SK-MEL-5 (cell line): ENCODE measurements around the gene ITGA11. TPM values are rescaled to one million over a fixed set of nuclear protein-coding genes. Genes with fewer than 3 reads are reported as not detected.

Experiments used
- DNase-seq: peaks from one replicate; pipeline ENCODE4 v3.0.0-alpha.2; 2016; ENCODE audit warnings: low read depth, low spot score
- in situ Hi-C: cut with HindIII; loops from 2 replicates; pipeline ENCODE4 v1.10.0; 2016; ENCODE audit warnings: low sequenced_read_pairs, high pct_unique_total_duplicates, low pct_unique_long_range_greater_than_20kb
- total RNA-seq: library from RNA; depleted of rRNA; stranded (reverse); fragments of >200 nt; shearing (Covaris generic); gene quantifications from 2 replicates; pipeline ENCODE4 v1.2.3, GENCODE V29; 2014

The ITGA11 gene
- total RNA-seq, 1 experiment from 2014 or later, result not detected

DNA sequence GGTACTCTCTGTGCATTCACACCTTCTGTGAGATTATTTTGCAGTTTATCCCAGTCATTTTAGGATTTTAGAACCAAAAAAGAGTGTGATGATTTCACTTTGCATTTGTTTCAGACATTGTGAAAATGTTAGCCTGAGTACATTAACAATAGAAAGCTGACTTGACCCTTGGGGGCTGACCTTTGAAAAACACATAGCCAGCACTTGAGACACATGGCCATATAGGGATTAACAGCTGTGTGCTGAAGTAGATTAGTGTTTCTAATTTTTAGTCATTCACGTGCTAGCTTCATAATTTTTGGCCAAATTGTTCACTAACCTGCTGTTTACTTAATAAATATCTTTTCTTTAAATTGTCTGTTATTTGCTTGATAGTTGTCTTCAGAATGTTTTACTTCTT is 151.0 kb downstream of the ITGA11 start:
- in situ Hi-C loops, result no loop called here
- DNase-seq, result peak; percentile 42

DNA sequence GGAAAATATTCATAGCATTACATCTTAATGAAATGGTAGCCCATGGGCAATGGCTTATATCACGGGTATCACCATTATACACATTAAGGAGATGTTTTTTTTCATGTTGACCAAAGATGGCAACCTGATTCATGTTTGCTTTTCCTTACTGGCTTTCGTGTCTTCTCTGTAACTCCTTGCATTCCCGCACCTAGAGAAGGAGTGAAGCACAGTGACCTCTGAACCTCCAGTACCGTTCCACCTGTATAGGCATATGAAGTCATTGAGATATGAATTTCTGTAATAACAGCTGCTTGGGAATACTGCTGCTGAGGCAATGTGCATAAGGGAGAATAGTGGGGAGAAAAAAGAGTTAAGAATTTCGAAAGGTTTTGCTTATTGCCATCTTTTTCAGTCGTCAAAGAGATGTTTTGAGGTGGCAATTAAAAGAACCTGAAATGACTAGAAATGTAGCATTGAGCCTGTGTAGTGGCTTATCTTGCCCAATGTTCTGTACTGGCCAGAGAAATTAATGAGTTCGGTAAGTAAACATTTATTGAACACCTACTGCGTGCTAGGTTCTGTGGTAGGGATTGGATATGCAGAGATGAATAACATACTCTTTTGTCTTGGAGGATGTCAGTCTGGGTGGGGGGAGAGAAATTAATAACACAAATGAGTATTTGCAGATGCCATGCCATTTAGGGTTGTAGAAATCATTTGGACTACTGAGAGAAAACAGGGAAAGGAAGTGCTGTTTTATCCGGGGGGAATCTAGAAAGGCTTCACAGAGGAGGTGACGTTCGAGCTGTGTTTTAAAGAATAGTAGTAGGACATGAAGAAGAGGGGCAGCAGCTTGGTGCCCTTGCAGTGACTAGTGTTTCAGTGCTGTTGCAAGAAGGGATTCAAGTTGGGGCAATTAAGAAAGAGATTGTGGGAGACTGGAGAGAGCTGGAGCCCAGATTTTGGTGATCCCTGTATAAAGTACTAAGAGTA is 151.9 kb downstream of the ITGA11 start:
- in situ Hi-C loops, result no loop called here
- no peak for DNase-seq

DNA sequence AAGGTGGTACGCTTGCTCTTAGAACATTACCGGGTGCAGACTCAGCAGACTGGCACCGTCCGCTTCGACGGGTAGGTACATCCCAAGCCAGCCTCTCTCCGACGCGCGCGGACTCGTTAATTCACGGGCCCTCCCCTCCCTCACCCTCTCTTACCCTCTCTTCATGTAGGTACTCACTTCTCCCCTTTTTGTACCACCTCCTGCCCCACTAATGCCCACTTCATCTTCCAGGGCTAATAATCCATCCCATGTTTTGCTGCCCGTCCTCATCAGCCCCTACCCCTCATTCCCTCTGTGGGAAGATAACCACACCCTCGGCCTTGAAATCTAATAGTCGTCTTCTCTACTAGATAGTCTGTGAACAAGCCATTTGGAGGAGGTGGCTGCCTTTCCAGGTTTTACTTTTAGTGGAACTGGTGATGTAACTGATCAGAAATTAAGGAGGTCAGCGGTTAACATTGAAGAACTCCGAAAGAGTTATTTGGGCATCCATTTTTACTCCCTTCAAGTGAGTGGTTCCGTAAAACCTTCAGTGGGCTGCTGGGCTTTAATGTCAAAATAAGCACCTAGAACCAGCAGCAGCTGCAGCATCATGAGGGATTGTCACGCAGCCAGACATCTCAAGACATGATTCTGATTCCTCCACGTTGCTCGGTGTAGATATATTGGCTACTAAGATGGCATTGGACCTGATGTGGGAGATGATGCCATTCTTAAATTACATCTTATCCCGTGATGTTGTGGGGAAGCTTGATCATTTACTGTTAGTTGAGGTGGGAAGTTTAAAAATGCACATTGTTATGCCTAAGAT is 153.2 kb downstream of the ITGA11 start:
- in situ Hi-C loops, result no loop called here
- peak; percentile 47 for DNase-seq

DNA sequence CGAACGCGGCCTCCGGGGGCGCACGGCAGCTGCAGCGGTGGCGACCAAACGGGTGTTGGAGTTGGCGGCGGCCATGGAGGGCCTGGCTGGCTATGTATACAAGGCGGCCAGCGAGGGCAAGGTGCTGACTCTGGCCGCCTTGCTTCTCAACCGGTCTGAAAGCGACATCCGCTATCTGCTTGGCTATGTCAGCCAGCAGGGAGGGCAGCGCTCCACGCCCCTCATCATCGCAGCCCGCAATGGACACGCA is 153.7 kb downstream of the ITGA11 start:
- in situ Hi-C loops, result no loop called here
- DNase-seq, result no peak

DNA sequence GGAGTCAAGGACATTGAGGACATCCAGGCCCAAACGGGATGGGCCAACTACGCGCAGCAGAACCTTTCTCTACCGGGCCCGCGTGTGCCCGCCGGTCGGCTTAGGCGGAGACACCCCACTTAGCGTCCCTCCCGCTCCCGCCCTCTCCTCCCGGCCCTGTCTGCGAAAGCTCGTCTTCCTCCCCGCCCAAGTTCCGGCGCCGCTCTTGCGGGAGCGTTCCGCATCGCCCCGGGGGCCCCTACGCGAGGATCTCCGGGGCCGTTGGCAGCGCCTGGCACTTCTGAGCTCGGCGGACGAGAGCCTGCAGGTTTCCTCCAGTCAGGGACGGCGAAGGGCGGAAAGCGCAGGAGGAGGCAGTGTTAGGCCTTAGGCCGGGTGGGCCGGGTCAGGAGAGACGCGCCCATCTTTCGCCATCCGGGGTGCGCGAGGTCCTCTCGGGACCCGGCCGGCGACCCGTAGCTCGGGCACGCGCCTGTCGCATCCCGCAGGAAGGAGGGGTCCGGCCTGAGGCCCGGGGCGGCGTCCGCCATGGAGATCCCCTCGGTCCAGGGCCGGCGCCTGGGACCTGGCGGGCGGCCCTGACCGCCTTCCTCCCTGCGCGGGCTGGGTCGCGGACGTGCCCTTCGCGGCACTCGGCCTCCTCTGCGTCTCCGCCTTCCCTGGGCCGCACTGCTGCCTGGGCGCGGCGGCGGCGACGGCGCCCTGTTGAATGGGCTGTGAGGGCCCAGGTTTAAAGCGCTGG is 154.2 kb downstream of the ITGA11 start, which contains the start of gene FEM1B:
TSS of gene FEM1B (plus strand) at position 143 of the 742 bp plus-strand sequence. CDS start 673 bp downstream, outside the sequence.
- DNase-seq, result peak; percentile 91
- in situ Hi-C loops, result no loop called here

DNA sequence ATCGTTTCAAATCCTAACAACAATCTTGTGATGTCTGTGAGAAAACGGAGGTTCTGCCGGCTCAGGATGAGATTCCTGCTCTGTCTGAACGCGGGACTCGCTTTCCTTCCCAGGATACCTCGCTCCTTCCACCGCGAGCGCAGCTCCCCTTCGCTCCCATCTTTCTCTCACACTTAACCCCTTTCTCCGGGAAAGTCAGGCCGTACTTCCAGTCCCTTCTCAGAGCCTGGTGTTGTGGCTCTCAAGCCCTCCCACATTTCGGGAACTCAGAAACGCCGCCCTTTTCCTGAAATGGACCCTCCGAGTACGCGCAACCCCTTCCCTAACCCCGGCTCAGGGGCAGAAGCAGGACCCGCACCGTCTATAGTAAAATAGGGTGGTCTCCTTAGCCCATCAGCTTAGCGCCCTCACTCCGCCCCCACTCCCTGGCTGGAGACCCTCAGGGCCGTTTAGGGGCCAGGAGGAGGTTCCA is 154.8 kb downstream of the ITGA11 start:
- DNase-seq, result peak; percentile 52
- in situ Hi-C loops, result no loop called here

DNA sequence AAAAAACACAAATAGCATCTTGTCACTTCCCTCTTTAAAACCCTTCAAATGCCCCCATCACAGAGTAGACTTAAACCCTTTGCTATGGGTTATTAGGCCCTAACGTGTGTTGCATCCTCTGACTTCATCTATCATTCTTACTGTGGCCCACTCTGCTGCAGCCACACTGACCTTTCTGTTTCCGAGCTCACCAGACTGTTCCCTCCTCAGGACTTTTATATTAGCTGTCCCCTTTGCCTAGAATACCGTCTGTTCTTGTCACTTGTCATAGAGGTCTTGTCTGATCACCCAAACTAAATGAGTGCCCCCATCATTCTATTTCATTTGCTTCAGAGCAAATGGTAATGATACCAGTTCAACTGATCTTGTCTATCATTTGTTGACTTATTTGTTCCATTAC is 155.3 kb downstream of the ITGA11 start:
- in situ Hi-C loops, result no loop called here
- DNase-seq, result no peak

DNA sequence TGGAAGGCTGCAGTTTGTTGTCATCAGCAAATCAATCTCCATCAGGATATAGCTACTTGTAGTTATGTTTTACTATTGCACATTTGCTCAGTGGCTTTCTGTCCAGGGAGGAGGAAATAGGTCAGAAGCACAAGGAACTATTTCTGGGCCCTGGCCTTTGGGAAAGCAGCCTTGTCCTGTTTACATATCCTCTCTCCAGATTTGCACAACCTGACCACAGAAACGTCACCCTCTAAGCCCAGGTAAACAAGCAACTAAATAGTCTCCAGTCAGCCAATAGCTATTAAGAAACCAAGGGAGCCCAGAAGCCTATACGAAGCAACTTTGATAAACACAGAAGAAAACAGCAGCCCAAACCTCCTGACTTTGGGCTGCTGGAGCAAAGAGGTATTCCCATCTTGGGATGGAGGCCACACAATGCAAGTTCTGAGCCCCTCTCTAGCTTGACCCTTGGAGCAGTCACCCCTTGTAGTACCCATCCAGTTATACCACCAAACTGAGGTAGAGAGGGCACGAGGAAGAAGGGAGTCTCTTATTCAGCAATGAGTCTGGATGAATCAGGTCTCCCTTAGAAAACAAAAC is 156.7 kb downstream of the ITGA11 start:
- in situ Hi-C loops, result no loop called here
- no peak for DNase-seq

DNA sequence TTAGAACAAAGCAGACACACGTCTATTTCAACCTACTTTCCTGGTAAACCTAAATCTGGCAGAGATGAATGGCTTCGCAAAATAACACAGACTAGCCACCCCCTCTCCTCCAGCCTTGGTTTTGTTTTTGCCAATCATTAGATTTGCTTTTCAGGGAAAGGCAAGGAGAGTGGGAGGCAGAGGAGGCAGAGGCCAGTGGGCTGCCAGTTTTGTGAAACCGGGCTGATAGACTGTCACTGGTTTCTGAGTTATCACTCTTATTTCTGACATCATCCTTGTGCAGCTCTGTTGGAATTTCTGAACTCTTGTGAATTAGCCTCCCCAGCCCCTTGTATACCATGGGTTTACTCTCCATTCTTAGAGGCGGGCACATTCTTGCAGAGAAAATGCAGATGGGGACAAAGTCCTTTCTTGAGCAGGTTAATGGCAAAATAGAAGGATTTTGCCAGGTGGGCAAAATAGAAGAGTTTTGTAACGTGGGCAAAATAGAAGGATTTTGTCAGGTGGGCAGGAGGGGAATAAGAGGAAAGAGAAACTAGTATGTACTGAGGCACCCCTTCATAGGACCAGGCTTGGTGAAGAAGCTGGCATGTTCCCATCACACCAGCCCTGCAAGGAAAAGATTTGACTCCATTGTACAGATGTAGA is 157.6 kb downstream of the ITGA11 start:
- in situ Hi-C loops, result no loop called here
- no peak for DNase-seq

DNA sequence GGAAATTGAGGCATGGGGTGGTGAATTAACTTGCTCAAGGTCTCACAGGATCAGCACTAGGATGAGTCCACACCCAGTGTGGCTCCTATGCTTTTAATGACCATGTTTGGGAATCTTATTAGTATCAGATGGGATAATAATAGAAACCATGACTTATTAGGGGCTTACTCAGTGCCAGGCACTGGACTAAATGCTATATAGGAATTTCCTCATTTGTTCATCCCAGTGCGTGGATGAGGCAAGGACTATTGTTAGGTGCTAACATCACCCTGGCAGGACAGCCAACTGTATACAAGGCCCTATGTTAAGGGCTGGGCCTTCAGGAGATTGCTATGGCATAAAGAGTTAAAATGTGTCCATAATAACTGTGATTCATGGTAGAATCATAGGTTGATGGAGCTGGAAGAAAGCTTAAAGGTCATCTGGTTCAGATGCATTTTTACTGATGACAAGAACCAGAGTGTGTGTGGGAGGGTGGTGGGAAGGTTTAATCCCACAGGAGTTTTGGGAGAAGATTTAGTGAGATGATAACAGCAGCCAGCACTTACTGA is 159.2 kb downstream of the ITGA11 start:
- no peak for DNase-seq
- in situ Hi-C loops, result no loop called here

DNA sequence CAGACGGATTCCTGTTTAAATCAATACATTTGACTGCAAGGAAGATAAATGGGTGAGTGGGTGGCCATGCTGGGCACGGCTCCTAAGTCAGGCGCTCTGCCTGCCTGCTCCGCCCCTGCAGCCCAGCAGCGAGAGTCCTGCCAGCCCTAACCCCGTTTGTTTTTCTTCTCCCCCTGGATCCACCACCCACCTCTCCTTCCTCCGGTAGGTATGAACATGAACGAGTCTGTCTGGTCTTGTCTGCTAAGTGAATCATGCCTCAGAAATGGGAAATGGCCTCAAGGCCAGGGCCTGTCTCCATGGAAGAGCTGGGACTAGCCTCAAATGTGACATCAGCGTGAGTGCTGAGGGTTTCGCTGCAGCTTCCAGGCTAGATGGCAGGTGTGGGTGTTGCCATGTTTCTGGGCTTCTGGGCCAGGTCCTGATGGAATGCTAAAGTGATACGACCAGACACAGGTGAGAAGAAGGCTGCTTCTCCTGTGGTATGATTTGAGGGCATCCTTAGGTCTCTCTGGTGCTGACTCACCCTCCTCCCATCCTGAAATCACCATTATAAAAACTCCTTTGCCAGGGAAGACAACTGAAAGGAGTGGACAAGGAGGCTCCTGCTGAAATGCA is 160.0 kb downstream of the ITGA11 start:
- in situ Hi-C loops, result no loop called here
- DNase-seq, result peak; percentile 53

DNA sequence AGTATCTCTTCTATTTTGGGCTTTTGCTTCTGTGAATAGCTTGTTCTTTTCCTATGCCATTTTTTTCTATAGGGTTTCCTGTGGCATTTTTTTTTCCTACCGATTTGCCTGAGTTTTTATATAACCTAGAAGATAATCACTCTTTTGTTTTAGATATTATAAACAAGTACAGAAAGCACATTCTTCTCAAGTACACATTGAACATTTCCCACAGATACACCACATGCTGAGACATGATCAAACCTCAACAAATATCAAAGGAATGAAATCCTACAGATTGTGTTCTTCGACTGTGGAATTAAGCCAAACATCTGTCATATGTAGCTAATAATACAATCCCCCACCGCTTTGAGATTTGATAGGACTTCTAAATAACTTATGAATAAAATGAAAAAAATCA is 163.6 kb downstream of the ITGA11 start:
- peak; percentile 87 for DNase-seq
- in situ Hi-C loops, result no loop called here

DNA sequence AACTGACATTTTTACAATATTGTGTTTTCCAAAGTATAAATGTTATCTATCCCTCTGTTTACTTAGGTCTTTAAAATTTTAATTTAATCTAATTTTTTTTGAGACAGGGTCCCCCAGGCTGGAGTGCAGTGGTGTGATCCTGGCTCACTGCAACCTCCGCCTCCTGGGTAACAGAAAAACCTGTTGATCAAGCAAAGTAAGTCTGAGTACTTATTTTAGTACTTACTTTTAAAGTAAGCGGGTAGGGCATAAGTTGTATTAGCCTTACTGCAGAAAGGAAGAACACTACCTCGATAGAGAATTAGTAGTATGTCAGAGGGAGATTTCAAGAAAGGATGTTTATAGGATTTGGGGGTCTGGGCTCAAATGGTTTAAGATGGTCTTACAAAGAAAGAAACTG is 166.3 kb downstream of the ITGA11 start:
- no peak for DNase-seq
- in situ Hi-C loops, result no loop called here

DNA sequence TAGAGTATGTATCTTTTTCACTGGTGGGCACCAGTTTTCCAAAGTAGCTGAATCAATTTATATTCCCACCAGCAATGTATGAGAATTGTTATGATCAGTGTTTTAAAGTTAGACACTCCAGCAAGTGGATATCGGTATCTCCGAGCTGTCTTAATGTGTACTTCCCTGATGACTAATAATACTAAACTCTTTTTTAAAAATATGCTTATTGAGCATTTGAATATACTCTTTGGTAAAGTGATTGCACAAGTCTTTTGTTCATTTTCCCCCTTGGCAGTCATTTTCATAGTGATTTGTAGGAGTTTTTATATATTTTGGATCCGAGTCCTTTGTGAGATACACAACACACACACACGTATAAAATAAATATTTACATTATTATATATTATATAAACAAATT is 166.9 kb downstream of the ITGA11 start:
- in situ Hi-C loops, result no loop called here

DNA sequence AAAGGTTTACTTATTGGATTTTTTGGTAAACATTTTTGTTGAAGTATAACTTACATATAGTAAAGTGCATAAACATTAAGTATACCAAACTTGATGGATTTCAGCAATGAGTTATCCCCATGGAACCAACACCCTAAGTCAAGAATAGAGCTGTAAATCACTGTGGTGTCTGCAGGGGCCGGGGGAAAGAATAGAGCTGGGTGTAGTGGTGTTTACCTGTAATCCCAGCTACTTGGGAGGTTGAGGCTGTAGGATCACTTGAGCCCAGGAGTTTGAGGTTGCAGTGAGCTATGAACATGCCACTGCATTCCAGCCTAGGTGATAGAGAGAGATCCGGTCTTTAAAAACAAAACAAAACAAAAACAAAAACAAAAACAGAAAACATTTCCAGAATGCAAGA is 167.7 kb downstream of the ITGA11 start:
- in situ Hi-C loops, result no loop called here
- DNase-seq, result no peak

More for the DNA sequence above, 166.9 kb downstream of the ITGA11 start:
- DNase-seq, result no peak

DNA sequence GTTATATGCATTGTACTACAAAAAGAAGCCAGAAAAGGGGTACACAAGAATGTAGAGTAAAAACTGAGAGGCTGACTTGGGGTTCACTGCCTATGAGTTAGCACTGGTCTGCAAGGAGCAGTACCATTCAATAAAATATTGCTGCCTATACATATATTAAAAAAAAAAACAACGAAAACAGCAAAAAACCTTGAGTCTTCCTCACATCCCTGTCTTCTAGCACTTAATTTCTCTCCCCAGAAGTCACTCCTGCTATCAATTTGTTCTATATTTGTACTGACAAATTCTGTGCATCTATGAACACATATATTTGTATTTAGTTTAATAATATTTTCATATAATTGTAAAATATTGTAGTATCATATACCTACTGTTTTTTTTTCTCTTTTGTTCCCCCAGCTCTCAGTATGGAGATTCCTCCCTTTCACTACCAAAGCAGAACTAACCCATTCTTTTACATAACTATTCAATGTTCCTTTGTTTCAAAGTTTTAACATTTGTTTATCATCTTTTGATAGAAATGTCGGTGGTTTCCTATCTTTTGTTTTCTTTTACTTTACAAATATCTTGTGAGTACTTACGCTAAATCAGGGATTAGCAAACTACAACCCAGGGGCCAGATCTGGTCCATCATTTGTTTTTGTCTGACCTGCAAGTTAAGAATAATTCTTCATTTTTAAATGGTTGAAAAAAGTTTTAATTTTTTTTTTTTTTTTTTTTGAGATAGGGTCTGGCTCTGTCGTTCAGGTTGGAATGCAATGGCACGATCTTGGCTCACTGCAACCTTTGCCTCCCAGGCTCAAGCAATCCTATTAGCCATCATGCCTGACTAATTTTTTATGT is 169.2 kb downstream of the ITGA11 start:
- DNase-seq, result no peak
- in situ Hi-C loops, result no loop called here
